CD4-positive, alpha-beta T cell treated with Interferon alpha-2 for 1 hour (primary cell): ENCODE results near the gene EPG5.

Experiments
- DNase-seq, 2 donors: peaks; one replicate each; pipeline ENCODE4 v3.0.0-alpha.2; 2020 to 2022

Gene EPG5

DNA sequence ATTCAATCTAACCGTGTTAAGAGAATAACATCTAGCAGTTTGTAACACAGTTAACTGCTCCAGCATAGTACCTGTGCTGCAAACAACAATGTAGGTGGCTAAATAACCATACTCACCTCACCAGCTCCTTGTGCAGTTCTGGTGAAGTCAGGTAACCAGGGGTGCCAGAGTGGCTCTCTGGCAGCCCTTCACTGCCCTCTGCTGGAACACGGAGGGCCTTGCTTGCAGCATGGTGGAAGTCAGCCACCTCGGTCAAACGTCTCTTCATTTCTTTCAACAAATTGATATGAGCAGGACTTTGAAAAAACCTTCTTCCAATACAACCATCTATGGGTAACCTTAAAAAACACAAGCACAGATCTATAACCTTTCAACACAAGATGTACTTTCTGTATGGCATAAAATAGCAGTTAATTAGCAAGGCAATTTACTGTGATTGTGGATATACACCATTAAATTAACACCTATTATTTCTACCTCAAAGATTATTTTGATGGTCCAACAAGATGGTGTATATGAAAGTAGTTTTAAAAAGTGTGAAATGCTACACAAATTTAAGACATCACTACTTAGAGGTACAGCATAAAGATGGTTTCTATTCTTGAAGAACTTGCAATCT is 56.6 kb downstream of the EPG5 start:
- peak; percentile 52 to 70 for DNase-seq

DNA sequence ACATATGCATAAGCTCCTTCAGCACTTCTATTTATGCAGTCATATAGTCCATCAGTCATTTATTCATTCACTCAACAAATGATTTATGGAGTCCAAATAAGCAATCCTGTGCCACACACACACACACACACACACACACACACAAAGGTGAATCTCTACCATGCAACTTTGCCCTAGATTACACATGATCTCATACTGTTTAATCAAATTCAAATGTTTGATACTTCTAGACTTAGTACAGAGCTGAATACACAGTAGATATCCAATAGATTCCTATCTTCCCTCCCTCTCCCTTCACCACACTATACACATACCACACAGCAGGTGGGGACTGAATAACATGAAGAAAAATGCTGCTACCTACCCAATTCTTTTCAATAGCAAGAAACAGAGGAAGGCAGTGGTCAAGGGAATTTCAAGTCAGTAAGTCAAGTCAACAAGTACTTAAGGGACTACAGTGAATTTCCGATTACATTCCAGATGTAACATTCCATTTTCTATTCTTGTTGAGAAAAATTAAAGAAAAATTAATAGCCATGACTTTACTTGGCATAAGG is 65.4 kb downstream of the EPG5 start:
- DNase-seq, result no peak

DNA sequence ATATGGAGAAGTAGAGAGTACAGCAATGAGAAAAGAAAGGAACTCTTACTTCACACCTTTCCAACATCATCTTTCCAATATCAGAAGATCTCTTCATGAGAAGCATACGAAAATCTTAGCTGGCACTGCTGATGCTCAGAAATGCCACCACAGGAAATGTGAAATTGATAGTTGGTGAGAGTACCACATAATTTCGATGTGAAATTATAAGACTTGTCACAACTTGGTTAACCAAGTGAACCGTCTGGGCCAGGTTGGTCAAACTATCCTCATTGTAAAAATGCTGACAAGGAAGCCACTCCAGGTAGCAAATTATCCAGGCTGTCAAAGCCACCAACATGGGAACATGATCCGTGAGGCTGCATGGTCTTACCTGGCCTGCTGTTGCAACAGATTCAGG is 66.5 kb downstream of the EPG5 start:
- no peak for DNase-seq

DNA sequence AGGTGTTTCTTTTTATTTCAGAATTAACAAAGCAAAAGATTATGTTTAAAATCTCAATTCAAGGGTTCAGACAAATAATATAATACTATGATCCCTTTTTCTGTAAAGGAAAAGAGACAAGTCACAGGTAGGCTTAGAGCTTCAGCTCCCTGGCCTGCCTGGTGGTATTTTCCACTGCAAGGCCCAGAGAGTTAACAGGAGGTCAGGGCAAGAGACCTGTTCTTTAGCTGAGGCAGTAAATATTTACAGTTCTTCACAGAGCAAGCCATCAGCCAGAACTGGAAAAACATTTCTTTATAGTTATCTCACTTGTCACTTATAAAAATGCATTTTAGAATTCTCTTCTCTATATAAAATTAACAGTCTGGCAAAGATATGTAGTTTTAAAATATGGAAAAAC is 70.1 kb downstream of the EPG5 start:
- DNase-seq, result no peak

DNA sequence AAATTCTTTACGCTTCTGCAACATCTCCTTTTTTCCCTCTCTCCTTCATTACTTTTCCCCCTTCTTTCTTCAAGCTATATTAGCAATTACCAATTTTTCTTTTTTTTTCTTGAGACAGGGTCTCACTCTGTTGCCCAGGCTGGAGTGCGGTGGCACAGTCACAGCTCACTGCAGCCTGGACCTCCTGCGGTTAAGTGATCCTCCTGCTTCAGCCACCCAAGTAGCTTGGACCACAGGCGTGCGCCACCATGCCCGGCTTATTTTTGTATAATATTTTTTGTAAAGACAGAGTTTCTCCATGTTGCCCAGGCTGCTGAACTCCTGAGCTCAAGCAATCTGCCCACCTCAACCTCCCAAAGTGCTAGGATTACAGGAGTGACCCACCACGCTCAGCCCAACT is 70.7 kb downstream of the EPG5 start:
- no peak for DNase-seq

DNA sequence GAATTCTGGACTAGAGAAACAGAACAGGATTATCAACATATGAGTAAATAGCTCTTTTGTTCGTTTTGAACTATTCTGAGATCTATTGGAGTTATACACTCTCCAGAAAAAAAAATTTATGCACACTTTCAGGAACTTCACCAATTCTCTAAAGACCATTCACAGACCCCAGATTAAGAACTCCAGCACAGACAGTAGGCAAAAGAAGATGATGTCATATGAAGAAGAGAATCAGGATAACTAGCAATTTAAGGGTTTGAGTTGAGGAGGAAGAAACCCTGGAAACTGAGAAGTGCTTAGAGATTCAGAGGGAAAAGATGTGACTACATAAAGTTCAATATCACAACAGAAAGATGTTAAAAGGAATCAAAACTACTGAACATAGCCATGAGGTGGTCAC is 71.8 kb downstream of the EPG5 start:
- DNase-seq, result no peak

DNA sequence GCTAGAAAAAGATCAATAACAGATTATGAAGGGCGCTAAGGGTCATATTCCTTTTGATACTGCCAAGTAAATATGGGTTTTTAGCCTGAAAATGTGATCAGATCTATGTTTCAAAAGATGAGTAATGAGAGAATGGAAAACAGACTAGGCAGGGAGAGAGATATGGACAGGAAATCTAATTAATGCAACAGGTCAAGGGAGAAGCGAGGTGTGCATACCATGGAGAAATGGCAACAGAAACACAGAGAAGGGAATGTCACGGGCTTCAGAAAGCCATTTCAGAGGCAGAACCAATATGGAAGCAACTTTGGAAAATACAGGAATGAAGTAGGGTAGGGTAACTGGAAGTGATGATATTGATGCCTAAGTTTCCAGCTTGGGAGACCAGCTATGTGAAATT is 72.3 kb downstream of the EPG5 start:
- DNase-seq, result no peak

DNA sequence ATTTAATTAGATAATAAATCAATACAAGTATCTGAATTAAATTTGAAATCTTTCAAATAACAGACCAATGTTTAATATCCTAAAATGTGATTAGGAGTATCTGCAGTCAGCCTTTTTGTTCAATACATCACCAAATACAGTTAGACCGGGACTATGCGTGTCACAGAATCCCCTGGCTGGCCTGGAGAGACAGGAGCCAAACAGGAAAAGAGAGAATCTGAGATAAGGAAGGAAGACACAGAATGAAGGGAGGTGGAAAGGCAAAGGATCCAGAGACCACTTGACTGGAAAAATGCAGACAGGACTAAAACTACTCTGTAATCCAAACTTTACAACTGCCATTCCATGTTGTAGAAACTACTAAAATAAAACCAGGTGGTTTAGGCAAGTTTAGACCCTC is 75.3 kb downstream of the EPG5 start:
- DNase-seq, result no peak

DNA sequence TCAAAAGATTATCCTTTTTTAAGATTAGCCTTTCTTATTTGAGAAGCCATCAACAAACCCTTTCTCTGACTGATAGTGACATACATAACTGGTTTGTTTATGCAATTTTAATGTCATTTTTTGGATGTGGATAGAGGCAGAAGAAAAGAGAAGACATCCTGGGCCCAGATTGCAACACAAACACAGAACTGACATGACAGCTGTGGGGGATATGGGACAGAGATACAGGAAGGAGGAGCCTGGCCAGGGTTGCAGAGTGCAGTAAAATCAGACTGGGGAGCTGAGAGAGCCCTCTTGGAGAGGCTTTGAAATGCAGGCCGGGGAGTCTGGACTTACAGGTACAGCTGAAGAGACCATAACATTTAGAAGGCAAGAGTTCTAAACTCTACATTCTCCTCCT is 76.5 kb downstream of the EPG5 start:
- peak in 1 of 2 donors; percentile 22 for DNase-seq

DNA sequence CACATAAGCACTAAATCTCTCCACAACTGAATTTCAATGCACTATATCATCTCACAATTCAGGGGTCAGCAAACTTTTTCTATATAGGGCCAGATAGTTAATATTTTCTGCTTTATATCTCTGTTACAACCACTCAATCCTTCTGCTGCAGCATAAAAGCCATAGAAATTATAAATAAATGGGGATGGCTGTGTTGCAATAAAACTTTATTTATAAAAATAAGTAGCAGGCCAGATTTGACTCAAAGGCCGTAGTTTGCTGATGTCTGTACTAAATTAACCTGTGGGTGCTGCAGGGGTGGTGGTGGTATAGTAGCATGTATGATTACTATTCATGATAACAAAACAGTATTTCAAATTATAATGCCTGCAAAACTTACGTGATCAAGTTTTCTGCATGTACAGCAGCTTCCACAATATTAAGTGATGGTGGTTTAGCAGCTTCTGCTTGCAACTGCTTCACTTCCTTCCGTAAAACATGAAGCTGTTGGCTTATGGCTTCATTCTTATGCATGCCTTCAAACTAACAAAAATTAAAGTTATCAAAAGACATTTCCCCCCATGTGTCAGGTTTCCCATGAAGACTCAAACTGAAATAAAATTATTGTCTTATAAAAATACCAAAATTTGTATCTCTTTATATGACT is 77.6 kb downstream of the EPG5 start:
- no peak for DNase-seq

DNA sequence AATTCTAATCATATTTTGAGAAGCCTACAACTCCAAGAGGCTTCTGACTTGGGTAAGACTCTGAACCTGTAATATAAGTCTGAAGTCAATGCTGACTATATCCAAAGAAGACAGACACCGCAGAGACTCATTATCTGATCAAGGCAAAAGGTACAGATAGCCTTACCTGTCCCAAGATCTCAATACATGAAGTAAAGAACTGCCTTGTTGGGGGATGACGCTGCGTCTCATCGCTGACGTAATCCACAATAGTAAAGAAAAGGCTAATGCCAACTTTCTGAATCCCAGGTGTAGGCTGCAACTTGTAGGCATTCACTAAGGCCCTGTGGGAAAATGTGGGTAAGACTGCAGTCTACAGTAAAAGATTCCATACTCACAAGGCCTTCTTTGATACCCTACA is 79.5 kb downstream of the EPG5 start:
- DNase-seq, result no peak

DNA sequence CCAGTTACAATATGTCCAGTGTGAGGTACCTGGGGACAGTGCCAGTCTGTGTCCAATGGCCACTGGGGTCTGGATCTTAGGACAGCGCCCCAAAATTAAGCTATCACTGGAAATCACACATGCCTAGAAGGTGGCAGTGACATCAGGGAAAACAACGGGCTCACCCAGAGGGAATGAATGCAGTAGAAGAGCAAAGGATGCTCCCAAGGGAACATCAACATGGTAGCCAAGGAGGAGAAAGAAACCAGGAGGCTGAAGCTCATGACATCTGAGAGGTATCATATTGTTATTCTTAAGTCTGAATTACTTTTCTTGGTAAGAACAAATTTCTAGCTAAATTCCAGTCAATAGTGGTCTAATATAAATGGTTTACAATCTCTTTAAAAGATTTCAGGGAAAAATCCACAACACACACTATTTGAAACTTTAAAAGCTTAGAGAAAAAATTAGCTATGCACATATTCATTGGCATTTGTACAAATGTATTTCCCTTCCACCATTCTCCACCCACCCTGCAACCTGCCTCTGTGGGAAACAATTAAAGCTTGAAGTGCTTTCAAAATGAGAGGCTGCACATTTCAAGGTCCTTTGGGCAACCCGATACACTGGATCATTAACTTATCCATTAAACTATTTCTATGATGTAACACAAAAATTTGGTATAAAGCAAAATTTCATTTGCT is 86.1 kb downstream of the EPG5 start:
- DNase-seq, result no peak

DNA sequence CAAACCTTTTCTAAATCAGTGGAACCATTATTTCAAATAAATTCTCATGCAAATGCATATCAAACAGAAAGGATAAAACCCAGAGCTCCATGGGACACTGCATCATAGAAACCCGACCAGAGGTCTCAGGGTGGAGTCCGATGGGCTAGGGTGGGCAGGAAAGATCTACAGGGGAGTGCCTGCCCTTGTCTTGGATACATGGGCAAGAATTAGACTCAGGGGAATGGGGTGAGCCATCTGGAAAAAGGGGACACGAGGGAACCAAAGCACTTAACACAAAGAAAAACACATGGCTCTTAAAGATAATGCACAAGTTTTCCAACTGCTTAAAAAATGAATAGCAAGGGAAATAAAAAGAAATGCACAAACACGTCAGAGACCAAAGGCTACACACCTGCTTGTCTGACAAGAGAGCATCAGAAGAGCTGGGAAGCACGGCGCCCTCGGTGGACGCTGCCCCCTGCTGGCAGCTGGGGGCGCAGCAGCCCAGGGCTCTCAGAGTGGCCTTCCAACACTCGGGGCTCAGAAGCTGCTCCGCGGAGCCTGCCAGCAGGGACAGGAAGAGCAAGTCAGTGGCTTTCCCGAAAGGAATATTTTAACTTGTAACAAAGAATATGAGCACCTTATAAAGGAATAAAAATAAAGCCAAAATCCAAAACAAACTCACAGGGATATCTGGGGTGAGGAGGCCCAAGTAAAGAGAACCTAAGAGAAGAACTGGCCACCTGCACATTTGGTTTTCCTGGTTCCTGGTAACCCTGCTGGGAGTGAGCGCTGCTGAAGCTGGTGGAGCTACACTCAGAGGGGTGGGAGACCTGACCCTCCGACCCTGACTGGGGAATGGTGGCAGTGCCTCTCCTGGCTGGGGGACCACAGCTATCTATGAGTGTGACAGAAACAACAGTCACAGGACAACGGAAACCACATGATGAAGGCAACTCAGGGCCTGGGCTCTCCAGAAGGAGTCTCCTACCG is 87.2 kb downstream of the EPG5 start:
- peak; percentile 61 to 77 for DNase-seq

DNA sequence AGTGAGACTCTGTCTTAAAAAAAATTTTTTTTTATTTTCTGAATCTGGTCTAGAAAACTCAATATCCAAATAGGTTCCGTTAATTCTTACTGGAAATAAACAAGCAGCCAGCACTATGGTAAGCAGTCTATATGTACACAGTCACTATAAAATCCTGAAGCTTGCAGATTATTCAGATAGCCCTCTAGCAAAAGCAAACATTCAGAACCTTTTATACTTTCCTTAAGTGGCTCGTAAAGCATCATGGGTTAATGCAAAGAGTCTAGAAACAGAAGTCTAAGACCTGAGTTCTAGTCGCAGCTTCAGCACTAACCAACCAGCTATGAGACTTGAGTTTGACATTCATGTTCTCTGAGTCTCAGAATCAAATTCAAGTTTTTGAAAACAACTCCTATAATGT is 89.7 kb downstream of the EPG5 start:
- no peak for DNase-seq

DNA sequence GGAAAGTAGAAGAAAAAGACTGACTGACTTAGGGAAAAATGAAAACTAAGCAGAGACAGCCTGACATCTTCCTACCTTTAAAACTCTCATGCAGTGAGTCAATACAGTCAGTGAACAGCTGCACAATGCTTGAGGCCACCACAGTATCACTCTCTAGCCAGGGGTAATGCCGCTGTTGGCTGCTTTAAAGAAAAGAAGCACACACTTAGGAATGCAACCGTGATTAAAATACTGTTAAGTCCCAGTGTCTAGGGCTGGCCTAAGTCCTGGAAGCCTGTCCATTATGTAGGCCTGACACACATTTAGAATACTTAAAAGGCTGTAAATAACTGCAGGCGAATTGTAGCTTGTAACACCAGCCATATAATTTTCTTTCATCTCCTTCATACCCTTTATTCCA is 91.0 kb downstream of the EPG5 start:
- no peak for DNase-seq

DNA sequence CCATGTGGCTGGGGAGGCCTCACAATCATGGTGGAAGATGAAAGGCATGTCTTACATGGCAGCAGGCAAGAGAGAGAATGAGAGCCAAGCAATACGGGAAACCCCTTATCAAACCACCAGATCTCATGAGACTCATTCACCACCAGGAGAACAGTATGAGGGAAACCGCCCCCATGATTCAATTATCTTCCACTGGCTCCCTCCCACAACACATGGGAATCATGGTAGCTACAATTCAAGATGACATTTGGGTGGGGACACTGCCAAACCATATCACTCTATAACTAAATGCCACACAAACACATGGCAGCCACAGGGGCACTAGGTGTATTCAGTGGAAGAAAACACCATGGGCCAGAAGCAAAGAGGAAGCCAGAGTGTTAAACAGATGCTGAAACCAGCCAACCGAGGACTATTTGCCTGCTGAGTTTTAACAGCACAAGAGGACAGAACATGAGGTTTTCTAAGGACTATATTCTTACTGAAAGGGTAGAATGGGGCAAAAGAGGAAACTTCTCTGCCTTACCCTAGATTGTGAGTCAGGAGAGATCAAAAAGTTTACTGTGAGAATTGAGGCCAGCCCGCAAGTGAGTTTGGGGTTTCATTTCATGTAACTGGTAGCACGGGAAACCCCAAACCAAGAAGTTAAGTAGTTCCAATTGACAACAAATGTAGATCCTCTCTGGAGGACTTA is 92.5 kb downstream of the EPG5 start:
- DNase-seq, result peak; percentile 49 to 72

DNA sequence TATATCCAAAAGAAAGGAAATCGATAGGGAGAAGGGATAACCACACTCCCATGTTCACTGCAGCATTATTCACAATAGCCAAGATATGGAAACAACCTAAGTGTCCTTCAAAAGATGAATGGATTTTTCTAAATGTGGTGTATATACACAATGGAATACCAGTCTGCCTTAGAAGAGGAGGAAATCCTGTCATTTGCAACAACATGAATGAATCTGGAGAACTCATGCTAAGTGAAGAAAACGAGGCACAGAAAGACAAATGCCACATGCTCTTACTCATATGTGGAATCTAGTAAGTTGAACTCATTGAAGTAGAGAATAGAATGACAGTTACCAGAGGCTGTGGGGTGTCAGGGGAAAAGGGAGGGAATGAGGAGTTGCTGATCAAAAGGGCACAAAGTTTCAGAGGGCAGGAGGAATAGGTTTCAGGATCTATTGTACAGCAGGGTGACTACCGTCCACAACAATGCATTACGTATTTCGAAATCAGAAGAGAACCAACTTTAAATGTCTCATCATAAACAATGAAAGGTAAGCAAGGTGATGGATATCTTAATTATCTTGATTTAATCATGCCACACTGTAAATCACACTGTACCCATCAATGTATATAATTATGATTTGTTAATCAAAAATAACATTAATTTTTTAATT is 95.6 kb downstream of the EPG5 start:
- DNase-seq, result no peak

DNA sequence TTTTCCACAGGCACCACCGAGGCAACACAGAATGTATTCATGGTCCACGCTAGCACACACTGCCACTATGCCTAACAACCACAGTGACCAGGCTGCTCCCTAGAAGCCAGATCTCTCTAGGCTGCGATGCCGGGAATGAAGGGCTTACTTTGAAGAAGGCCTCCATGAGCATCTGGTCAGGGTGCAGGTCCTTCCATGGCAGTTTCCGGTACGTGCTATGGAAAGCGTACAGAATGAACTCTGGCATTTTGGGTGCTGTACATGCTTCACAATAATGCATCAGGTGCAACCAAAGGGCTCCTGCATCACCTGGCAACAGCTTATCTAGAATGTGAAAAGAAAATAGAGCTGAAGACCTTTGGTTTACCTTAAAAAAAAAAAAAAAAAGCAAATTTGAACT is 96.7 kb downstream of the EPG5 start:
- DNase-seq, result no peak

DNA sequence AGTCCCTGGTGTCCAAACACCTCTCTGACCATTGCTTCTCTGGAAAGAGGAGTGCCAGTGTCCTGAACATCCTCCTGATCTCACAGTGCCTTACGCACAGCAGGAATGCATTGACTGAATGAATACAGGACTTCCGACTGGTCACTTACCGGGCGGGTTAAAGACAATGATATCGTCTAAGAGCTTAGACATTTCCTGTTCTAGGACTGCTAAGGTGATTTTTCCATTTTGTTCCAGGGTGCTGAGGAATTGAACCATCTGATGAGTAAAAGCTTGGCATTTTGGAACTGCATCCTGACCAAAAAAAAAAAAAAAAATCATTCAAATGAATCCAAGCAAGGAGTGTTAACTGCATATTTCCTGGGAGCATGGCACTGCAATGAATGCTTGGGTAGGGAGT is 101.7 kb downstream of the EPG5 start:
- DNase-seq, result no peak

DNA sequence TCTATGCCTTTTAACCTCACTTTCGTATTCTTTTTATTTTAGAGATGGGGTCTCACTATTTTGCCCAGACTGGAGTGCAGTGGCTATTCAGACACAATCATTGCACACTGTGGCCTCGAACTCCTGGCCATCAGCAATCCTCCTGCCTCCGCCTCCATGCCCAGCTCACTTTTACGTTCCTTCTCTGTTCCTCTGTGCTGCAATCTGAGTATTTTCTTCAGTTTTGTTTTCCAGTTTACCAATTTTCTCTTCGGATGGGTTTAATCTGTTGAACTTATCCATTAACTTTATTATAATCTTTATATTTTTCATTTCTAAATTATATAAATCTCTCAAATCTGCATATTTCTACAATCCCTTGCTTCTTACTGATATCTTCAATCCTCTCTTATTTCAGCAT is 103.0 kb downstream of the EPG5 start:
- DNase-seq, result no peak

DNA sequence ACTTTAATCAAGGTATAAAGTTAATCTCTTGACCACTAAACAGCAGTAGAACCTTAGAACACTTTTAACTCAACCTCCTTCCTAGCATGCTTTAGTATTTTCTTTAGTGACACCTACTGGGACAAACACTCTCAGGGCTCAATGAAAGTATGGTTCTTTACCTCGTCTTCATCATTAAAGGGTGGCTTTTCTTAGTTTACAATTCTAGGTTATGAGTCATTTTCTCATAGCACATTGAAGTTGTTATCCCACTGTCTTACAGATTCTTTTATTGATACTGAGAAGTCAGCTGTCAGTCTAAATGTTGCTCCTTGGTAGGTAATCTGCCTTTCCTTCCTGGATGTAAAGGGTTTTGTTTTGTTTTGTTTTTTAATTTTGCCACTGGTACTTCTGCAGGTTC is 103.7 kb downstream of the EPG5 start:
- DNase-seq, result no peak

DNA sequence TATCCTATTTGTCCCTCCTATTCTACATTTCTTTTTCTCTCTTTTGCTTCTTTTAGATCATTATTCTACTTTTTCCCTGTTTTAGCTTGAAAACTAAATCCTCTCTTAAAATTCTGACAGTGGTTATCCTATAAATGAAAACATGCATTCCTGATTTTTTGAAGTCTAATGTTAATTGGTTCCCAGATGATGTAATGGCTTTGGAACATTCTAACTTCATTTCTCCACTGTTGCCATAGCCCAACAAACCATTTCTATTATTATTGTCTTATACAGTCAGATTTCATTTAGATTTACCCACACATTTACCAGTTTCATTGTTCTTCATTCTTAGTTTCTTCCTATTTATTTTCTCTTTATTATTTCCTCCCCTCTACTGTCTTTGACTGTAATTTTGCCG is 105.2 kb downstream of the EPG5 start:
- DNase-seq, result no peak
